HG02610 (cell line): Measurements from ENCODE around the gene AGPS.
"Not testable (repeated sequence)": the region's sequence is repeated elsewhere in the genome, so short reads cannot be mapped to it uniquely, and the experiment has no call there.

ENCODE experiments used
- ATAC-seq: cut with Tn5 transposase; IDR thresholded peaks from one replicate; pipeline ENCODE4 v1.9.1; 2021; ENCODE audit warnings: mild to moderate bottlenecking, moderate library complexity; ENCODE audit not compliant: unreplicated experiment

Gene AGPS

DNA sequence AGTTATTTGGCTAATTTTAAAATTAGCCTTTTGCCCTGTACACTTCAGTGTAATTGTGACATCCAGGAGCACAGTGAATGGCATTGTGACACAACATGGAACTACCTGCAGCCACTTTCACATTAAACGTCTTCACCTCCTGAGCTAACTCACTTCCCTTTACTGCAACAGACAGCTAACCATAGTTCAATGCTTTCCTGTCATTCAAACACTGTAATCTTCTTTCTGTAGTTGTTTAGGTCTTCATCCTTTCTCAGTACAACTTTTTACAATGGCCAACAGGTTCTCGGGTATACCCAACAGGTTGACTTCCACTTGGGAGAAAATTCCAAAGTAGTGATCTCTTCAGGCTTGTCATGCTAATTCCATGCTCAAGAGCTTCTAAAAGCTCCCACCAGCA is 8.6 kb upstream of the AGPS start:
- ATAC-seq: no peak

DNA sequence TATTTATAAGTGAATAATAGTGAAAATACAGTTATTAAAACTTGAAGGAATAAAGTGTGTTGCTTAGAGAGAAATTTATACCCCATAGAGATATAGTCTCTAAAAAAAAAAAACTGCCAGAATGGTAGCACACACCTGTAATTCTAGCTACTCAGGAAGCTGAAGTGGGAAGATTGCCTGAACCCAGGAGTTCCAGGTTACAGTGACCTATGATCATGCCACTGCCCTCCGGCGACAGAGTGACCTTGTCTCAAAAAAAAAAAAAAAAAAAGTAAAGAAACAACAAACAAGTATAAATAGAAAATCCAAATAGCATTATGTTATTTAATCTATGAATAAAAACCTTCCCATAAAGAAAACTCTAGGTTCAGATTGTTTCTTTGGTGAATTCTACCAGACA is 7.4 kb upstream of the AGPS start:
- no peak for ATAC-seq

DNA sequence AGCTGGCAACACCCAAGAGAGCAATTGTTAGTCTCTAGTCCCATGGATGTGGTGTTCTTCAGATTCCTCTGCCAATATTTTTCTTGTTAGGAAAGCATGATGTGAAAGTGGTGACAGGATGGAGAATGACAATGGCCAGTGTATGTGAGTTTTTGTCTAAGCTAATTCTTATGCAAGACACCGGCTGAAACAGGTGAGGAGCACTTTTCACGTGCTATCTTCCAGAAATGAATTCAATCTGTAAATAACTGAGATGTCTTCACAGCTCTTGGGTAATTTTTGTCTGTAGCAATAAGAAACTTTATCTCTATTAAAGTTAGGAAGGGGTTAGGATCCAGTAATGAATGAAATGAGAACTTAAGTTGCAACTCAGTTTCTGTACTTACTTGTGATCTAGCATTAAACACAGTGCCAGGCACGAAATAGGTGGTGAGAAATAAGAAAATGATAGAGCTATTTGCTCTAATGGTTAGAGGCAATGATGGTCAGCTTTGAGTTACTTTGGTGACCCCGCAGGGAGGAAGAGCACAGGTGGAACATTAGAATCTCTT is 676 bp upstream of the AGPS start:
- ATAC-seq: no peak

DNA sequence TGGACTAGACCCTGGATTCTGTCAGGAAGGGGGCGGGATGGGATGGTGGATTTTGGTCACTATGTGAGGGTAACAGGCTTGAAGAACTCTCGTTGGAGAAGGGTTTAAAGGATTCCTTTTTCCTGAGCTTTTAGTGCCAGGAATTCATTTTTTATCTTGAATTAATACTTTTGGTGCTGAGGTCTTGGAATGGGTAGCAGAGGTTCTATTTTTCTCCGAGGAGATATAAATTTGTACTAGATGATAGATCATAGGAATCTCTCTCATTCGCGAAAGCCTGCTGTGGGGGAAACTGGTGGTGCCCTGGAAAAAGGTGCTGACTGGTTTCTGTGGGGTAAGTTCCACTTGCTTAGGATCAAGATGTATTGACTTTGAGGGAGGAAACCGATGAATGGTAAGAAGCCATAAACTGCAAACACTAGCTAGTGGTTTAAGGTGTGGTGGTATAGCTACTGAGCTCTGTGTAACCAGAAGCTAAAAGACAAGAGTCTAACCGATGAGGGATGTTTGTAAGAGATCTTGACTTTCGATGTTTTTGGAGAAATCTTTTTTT is 706 bp downstream of the AGPS start:
- ATAC-seq: no peak

DNA sequence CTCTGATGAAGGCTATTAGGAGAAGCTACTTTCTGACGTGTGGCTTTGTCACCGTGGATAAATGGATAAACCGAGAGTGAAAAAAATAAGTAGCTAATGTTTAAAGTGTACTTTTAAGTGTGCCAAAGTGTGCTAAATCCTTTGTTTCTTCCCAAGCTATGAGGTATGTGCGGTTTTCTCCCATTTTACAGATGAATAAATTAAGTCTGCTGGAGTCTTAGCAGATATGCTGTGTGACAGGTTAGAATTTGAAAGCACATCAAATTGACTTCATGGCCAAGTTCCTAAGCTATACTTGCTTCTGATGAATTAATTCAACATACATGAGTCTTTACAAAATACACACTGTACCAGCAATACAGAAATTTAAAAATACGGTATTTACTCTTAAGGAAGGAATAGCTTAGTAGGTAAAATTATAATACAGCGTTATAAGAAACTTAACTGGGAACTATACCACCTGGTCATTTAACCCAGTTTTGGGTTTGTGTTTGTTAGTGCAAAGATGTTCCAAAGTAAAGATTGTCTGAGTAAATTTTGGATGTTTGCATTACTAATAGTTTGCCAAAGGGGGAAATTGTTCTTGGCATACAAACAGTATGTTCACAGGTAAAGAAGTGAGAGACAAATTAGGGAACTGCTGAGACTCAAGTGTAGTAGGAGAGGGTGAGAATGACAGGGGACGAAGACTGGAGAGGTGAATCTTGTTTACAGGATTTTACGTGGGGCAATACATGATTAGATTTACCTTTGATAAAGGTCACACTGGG is 1.4 kb downstream of the AGPS start:
- no peak for ATAC-seq

DNA sequence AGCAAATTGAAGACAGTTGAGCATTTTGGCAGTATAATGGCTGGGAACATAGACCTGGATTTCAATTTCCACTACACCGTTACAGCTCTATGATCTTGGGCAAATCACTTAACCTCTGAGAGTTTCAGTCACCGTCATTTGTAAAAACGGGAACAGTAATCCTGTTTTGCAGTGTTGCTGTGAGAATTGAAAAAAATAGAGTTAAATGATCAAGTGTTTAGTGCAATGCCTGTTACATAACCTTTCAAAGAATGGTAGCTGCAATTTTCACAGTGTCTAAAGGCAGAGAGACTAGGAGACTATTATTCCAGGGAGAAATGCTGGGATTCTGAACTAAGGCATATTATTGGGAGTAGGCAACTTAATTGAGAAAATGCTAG is 2.0 kb downstream of the AGPS start:
- no peak for ATAC-seq

DNA sequence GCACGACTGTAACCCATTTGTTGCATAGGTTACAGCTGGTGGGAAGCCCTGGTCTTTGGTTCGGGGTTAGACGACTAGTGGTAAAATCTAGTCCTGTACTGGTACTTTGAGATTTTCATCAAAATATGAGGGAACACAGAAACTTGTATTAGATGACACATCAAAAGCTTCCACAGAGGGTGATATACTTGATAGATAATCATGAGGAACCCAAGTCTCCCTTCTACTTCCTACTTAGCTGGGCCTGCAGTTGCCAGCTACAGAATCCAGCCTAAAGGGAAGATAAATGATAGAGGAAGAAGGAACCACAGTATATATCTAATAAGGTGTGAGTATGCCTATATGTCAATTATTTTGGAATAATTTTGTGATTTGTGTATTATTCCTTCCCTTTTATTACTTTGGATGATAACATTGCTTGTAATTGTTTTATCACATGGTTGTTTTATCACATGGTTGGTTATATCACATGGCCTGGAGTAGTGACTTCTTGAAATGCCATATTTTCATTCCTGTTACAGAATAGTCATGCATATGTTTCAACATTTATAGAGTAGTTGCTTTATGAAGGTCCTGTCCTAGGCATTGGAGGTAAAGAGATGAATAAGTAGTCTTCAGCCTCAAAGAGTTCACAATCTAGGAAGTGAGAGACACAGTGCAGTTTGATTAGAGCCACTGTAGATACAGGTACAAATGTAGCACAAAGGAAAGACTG is 2.9 kb downstream of the AGPS start:
- ATAC-seq: no peak

DNA sequence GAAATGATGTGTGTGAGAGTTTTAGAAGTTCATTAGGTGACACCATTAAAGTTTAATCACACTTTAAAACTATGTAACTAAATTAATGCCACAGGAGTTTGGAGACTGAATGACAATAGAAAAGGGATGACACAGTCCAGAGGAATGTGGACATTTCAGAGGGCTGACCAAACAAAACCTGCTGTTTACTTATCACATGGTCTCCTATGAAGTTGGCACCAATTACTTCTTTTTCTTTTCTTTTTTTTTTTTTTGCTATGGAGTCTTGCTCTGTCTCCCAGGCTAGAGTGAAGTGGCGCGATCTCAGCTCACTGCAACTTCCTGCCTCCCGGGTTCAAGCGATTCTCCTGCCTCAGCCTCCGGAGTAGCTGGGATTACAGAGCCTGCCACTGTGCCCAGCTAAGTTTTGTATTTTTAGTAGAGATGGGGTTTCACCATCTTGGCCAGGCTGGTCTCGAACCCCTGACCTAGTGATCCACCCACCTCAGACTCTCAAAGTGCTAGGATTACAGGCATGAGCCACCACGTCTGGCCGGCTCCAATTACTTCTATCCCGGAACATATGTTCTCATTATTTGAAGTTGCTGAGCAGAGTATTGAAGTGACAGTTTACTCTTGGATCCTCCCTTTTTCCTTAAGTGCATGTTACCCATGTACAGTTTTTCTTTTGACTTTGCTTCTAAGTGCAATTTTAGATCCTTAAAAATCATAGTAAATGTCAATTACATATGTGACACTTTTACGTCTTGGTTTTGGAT is 4.3 kb downstream of the AGPS start:
- ATAC-seq: no peak

DNA sequence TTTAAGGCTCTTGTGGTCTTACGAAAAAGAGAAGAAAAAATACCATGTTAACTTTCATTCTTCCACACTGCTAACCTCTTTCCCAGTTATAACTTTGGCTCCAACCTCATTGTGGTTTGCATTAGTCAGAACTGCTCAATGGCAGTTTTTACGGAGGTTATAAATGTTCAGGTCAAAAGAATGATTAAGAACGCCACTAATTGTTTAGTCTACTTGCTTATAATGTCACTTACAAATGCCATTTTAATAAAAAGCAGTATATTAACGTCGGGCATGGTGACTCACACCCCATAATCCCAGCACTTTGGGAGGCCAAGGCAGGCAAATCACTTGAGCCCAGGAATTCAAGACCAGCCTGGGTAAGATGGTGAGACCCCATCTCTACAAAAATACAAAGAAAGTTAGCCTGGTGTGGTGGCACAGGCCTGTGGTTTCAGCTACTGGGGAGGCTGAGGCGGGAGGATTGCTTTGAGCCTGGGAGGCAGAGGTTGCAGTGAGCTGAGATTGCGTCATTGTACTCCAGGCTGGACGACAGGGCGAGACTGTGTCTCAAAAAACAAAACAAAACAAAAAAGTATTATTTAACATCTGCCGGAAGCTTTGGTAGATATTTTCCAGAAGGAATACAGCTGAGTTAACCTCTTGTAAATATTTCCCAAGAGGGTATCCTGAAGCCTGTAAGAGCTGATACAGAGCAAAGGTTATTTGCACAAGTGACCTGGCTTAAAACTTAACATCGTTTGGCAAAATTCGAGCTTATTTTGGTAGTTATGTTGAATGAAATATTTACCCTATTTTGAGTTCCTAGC is 5.1 kb downstream of the AGPS start:
- ATAC-seq: peak; percentile 24

DNA sequence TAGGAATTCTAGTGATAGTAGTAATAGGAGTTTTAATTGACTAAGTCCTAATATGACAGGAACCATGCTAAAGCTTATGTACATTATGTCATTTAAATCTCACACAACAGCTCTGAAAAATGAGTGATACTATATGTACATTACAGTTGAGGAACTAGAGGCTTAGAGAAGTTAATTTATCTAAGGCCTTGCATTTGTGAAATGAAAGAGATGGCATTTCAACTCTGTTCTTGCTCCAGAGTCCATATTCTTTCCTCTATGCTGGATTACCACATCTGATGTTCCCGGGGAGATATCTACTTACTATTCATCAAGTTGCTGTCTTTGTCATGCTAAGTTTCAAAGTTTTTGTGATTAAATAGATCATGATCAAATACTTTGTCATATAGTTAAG is 5.7 kb downstream of the AGPS start:
- no peak for ATAC-seq

DNA sequence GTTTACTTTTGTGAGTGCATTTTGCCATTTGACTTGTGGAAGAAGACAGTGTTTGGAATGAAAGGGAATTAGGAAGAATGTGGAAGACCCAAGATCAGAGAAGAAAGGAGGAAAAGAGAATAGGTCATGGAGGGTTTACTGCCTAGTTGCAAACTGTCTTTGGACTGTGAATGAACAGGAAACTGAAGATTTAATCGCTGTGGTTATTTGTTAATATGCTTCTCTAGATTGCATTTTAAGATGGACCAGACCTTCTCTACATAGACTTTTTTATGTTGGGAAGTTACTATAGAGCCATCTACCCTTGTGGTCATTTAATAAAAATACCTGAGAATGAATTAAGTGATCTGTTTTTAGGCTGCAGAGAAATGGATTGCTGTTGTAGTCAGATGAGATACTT is 6.2 kb downstream of the AGPS start:
- ATAC-seq: no peak

DNA sequence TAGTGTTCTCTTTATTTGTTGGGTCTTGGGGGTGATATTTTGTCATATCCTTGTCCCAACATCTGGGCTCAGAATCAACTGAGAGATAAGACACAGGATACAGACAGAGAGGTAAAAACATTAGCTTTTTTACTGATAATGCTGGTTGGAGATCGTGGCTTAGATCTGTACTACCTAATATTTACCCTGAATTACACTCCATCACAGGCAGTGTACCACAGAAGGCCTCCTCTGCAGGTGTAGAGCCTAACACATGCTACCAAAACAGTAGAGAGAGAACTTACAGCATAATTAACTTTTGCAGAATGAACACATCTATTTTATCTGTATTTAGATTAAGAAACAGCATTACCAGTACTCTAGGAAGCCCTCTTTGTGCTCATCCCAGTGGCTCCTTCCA is 6.8 kb downstream of the AGPS start:
- ATAC-seq: no peak

DNA sequence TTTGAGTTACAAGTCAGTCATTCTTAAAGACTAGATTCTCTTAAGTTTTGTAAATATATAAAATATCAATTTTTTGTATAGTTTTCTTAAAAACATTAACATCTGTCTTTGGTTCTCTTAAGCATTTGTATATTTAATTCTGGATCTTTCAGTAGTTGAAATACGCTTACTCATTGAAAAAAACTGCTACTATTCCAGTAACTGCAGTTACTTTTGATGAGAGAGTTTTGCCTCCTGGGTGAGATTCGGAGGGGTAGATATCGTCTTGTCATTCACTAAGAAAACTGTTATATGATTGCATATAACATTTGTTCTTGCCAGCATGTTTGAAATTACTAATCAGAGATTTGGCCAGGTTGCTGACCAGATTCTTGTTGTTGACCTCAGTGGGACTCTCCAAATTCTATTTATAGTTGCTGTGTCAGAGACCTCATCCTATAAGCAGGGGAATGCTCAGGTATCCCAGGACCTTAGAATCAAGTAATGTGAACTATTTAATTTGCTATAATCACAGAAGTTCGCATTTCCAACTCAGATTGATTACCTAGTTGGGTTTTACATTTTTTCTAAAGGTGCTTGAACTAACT is 7.9 kb downstream of the AGPS start:
- ATAC-seq: peak; percentile 37

DNA sequence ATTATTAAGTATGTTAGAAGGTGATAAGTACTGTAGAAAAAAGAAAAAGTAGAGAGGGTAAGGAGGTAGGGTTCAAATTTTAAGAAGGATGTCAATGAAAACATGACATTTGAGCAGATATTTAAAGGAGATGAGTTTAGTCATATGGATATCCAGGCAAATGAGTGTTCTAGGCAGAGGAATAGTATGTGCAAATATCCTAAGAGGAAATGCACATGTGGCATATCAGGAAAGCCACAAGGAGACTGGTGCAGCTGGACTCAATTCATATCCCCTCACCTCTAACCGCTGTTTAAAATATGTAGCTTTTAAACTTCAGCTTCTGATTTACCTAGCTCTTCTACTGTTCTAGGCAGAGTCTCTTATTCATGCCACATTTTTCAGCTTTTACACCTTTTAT is 9.5 kb downstream of the AGPS start:
- no peak for ATAC-seq

DNA sequence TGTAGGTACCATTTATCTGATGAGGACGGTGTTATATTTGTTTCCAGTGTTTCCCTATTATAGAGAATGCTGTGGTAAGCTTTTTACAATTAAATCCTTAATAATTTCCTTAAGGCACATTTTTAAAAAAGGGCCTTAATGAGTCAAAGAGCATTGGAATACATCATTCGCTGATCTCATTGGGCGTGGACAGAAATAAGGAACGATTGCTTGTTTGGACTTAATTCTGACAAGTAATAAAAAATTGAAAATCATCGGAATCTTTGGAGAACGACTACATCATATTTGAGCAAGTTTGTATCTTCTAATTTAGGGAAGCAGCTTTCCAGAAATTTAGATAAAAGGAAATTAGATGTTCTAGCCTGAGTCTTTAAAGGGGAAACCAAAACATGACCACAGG is 11.3 kb downstream of the AGPS start:
- no peak for ATAC-seq

DNA sequence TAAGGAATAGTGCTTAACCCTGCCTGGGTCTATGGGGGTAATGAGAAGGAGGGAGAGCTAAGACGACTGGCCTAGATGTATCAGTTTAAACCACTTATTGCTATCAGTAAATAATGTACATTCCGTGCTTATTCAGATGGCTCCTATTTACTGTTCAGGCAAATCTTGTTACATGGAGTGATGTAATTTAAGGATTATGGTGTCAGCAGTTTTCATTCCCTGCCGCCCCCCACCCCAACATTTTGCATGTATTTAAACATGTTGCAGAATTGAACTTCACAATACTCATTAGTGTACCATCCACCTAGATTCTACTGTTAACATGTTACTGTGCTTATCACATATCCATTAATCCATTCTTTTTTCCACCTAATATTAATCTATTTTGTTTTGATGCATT is 11.7 kb downstream of the AGPS start:
- no peak for ATAC-seq

DNA sequence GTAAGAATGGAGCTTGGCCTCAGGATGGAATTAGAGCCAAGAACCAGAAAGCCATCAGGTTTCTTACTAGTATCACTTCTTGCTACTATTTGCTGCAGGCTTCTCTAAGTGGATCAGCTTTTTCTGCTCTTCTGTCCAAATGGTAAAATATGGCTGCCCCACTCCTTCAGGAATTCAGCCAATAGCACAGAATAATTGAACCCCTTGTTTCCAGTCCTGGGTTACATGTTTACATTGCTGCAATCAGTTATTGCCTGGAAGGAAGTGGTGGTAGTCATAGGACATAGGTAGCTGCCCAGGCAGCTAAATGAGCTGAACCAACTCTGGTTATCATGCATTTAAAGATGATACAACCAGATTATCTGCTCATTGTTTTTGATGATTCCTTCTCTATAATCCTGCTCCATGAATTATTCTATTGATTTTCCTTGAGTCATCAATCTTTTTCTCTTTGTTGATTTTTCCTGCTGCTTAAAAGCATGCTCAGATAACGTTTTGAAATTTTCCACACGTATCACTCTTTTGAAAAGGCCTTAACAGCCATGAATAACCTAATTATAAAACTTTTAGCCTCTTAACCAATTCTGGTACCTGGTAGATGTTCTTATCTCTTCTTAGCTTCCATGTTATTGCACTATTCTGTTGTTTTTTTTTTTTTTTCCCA is 12.6 kb downstream of the AGPS start:
- ATAC-seq: no peak

DNA sequence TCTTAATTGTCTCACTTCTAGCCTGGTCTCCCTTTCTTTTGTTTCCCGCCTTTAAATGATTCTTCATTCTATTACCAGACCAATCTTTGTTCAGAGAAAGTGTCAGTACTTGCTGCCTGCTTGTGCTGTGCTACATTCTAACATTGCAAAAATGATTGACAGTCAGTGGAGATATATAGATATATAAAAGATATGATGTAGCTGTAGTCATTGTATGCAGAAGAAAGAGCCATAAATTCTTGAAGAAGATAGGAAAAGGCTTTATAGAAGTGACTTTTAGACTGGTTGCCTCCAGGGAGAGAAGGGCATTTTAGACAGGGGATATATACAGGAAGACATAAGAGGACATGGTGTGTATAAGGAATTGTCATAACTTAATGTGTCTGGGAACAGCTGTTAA is 13.6 kb downstream of the AGPS start:
- no peak for ATAC-seq

DNA sequence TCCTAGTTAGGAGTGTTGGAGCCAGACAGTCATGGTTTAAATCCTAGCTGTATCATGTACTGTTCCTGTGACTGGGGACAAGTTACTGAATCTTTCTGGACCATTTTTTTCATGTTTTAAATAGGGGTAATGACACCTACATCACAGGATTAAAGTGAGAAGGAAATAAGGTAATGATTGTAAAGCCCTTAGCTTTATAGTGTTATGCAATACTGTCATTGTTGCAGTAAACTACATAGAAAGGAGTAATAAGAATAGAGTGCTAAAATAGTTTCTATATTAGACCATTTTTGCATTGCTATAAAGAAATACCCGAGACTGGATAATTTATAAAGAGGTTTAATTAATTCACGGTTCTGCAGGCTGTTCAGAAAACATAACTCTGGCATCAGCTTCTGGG is 14.5 kb downstream of the AGPS start:
- no peak for ATAC-seq

DNA sequence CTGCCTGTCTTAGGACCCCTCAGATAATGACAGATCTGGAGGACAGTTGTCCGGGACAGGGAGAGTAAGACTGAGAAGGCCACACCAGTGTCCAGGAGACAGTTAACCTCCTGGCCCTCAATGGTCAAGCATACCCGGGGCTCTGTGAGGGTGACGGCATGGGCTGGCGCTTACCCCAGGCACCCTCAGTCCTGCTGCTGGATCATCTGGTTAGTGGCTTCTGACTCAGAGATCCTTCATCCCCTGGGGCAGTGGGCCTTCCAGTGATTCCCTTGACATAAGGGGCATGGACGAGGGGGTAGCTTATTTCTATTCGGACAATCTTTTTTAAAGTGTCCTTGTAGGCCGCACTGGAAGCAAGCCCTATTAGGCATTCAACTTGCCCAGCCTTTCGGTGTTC is 18.1 kb downstream of the AGPS start:
- ATAC-seq: not testable (repeated sequence)
